GM23248 (cell line): Measurements from ENCODE around the gene LPP. TPM values are rescaled to one million over a fixed set of nuclear protein-coding genes. Genes with fewer than 3 reads are reported as not detected.

Experiments used
- DNase-seq: peaks from one replicate; pipeline ENCODE4 v3.0.0-alpha.2; 2015
- H2AFZ ChIP-seq: fragments of 200-600 bp; sonication (generic); 2 replicates; pipeline ENCODE4 v1.6.1; 2016; ENCODE audit warnings: antibody characterized with exemption
- H3F3A ChIP-seq: fragments of 200-600 bp; sonication (generic); 2 replicates; pipeline ENCODE4 v1.6.1; 2016; ENCODE audit warnings: mild to moderate bottlenecking, antibody characterized with exemption, mixed run types; ENCODE audit not compliant: insufficient read depth
- H3K27ac ChIP-seq: fragments of 200-600 bp; sonication (generic); 2 replicates; pipeline ENCODE4 v1.5.1; 2016; ENCODE audit warnings: mild to moderate bottlenecking
- H3K27me3 ChIP-seq: fragments of 200-600 bp; sonication (generic); replicated peaks from 2 replicates; pipeline ENCODE4 v1.6.1; 2016; ENCODE audit warnings: mild to moderate bottlenecking; ENCODE audit not compliant: insufficient read depth
- H3K36me3 ChIP-seq: fragments of 200-600 bp; sonication (generic); 2 replicates; pipeline ENCODE4 v1.6.1; 2016; ENCODE audit warnings: low read depth, mild to moderate bottlenecking
- H3K4me1 ChIP-seq: fragments of 200-600 bp; sonication (generic); 2 replicates; pipeline ENCODE4 v1.6.1; 2016; ENCODE audit warnings: mild to moderate bottlenecking; ENCODE audit not compliant: insufficient read depth
- H3K4me2 ChIP-seq: fragments of 200-600 bp; sonication (generic); one replicate; pipeline ENCODE4 v1.6.1; 2016; ENCODE audit warnings: mild to moderate bottlenecking; ENCODE audit not compliant: unreplicated experiment
- H3K4me3 ChIP-seq: fragments of 200-600 bp; sonication (generic); 2 replicates; pipeline ENCODE4 v1.5.1; 2016; ENCODE audit warnings: mild to moderate bottlenecking
- H3K79me2 ChIP-seq: fragments of 200-600 bp; sonication (generic); 2 replicates; pipeline ENCODE4 v1.6.1; 2016; ENCODE audit warnings: mild to moderate bottlenecking; ENCODE audit not compliant: insufficient read depth
- H3K9ac ChIP-seq: fragments of 200-600 bp; sonication (generic); 2 replicates; pipeline ENCODE4 v1.6.1; 2016; ENCODE audit warnings: mild to moderate bottlenecking
- H3K9me2 ChIP-seq: fragments of 200-600 bp; sonication (generic); 2 replicates; pipeline ENCODE4 v1.6.1; 2016; ENCODE audit warnings: mixed run types, mild to moderate bottlenecking, moderate library complexity; ENCODE audit not compliant: insufficient read depth
- H3K9me3 ChIP-seq: fragments of 200-600 bp; sonication (generic); one replicate; pipeline ENCODE4 v1.6.1; 2017; ENCODE audit warnings: low read depth
- H4K20me1 ChIP-seq: fragments of 200-600 bp; sonication (generic); 2 replicates; pipeline ENCODE4 v1.6.0; 2016; ENCODE audit not compliant: insufficient read depth
- EZH2 ChIP-seq: fragments of 200-600 bp; sonication (generic); IDR thresholded peaks from 2 replicates; pipeline ENCODE4 v1.6.1; 2018; ENCODE audit warnings: antibody characterized with exemption, mild to moderate bottlenecking; ENCODE audit not compliant: insufficient read depth, poor library complexity, severe bottlenecking
- EZH2phosphoT487 ChIP-seq: fragments of 200-600 bp; sonication (generic); IDR thresholded peaks from 2 replicates; pipeline ENCODE4 v1.6.1; 2018; ENCODE audit warnings: antibody characterized with exemption, moderate library complexity, mild to moderate bottlenecking, low read depth; ENCODE audit not compliant: insufficient read depth
- WGBS, 2 experiments: methylation state at CpG; one replicate each; pipeline ENCODE4 v1.1.6; 2015 to 2017; ENCODE audit warnings: low lambda C conversion rate in 2 of 2, low coverage in 1 of 2; ENCODE audit errors: missing lambda C conversion rate in 2 of 2; 5-methylcytosine and 5-hydroxymethylcytosine counted together
- in situ Hi-C: fragments of 300-500 bp; cut with MboI; formaldehyde crosslinking; loops from 2 replicates; pipeline ENCODE4 v1.15.0; 2020
- polyA plus RNA-seq: library from polyadenylated mRNA; unstranded; fragments of >200 nt; fragmentation: Nextera tagmentation; extraction: Ambion mirVana; gene quantifications from 2 replicates; pipeline ENCODE4 v1.2.1, GENCODE V29; 2016
- total RNA-seq: library from RNA; depleted of rRNA; stranded (reverse); fragments of >200 nt; shearing (Covaris generic); gene quantifications from 2 replicates; pipeline ENCODE4 v1.2.3, GENCODE V29; 2014

Gene LPP
- total and polyA plus RNA-seq, 2 experiments from 2014 or later, result 42.8 to 61.7 TPM

DNA sequence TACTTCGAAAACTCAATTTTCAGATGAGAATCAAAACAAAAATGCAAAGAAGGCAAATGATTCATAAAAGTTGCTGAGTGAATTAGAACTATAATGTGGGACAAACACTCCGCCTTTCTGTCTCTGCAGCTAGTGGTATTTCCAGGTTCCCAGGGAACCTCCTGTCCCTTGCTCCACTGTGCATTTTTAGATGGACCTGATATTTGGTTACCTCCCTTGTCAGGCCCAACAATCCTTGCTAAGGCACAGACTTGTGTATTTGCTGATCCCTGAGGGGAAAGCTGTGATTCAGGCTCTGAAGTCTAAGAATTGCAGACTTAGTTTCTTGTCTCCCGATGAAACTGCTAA lies 162.7 kb downstream of the LPP start:
- H4K20me1 ChIP-seq, result no peaks in the 10 kb centered on the region
- in situ Hi-C loops, result no loop called here
- peaks cover 72% of the 10 kb centered on the region for H3K79me2 ChIP-seq
- H3K36me3 ChIP-seq, result no peaks in the 10 kb centered on the region; the same call in 1 of the 2 replicates
- peak overlapping the region; percentile 43 for H3K9ac ChIP-seq
- H2AFZ ChIP-seq, result no peak overlapping the region
- peak; percentile 80 for DNase-seq
- peak overlapping the region; percentile 22 for H3K4me2 ChIP-seq
- H3K27me3 ChIP-seq, result no peaks in the 10 kb centered on the region
- no peaks in the 10 kb centered on the region for H3K9me3 ChIP-seq
- H3K4me3 ChIP-seq, result no peak overlapping the region
- H3F3A ChIP-seq, result peaks cover 51% of the 10 kb centered on the region
- H3K9me2 ChIP-seq, result no peaks in the 10 kb centered on the region
- peaks cover 46% of the 10 kb centered on the region for H3K4me1 ChIP-seq
- peak overlapping the region; percentile 66 for H3K27ac ChIP-seq
- 24 to 31% methylated on average over 3 of the region's 3 CpGs for WGBS, 2 experiments
- TF ChIP-seq EZH2phosphoT487, result 0 out of 2 replicates have a peak, but pooled peaks have one; percentile 41
- no peak for TF ChIP-seq EZH2

GRCh38 chr3:188319569-188319968 lies 165.6 kb downstream of the LPP start:
- in situ Hi-C loops, result no loop called here
- Histone ChIP-seq H3K79me2 (peaks cover 74% of the 10 kb centered on the region), H3K4me1 (peaks cover 46% of the 10 kb centered on the region), H3K9me2 (no peaks in the 10 kb centered on the region), H3K9me3 (no peaks in the 10 kb centered on the region), H4K20me1 (no peaks in the 10 kb centered on the region), H3K4me2 (no peak overlapping the region), H3K4me3 (no peak overlapping the region), H3K9ac (no peak overlapping the region), H3F3A (peaks cover 53% of the 10 kb centered on the region), H3K27ac (no peak overlapping the region), H2AFZ (no peak overlapping the region), H3K27me3 (no peaks in the 10 kb centered on the region), H3K36me3 (no peaks in the 10 kb centered on the region)
- WGBS, 2 experiments, result 0 to 3% methylated on average over 1 of the region's 1 CpG
- DNase-seq, result peak; percentile 69
- TF ChIP-seq EZH2 (no peak), EZH2phosphoT487 (no peak)

DNA sequence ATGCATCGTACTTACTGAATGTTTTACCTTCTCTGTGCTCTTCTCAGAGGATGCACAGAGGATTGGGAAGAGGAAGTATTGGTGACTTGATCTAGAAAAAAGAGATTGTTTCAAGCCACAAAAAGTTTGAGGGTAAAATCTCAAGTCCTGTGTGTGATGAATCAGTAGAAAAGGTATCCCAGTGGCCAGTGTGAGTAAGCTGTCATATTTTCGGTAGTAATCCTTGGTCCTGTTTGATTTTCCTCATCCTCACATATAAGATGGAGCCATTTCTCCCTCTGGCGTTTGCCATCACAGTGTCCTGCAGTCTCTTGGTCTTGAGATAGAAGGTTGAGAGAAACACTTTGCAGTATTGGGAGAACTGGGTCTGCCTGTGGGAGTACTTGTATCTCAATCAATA lies 166.8 kb downstream of the LPP start:
- H4K20me1 ChIP-seq, result no peaks in the 10 kb centered on the region
- H2AFZ ChIP-seq, result no peak overlapping the region
- no peaks in the 10 kb centered on the region for H3K9me2 ChIP-seq
- peak overlapping the region; percentile 23 for H3K4me2 ChIP-seq
- H3K4me1 ChIP-seq, result peaks cover 42% of the 10 kb centered on the region
- TF ChIP-seq EZH2phosphoT487 (no peak), EZH2 (no peak)
- peaks cover 49% of the 10 kb centered on the region for H3F3A ChIP-seq
- no peak overlapping the region for H3K9ac ChIP-seq
- WGBS, 2 experiments, result 14 to 30% methylated on average over 3 of the region's 3 CpGs
- in situ Hi-C loops, result no loop called here
- H3K4me3 ChIP-seq, result no peak overlapping the region
- no peaks in the 10 kb centered on the region for H3K9me3 ChIP-seq
- no peaks in the 10 kb centered on the region for H3K36me3 ChIP-seq
- H3K27me3 ChIP-seq, result no peaks in the 10 kb centered on the region
- peak overlapping the region; percentile 31 for H3K27ac ChIP-seq
- peaks cover 73% of the 10 kb centered on the region for H3K79me2 ChIP-seq
- peak; percentile 82 for DNase-seq

DNA sequence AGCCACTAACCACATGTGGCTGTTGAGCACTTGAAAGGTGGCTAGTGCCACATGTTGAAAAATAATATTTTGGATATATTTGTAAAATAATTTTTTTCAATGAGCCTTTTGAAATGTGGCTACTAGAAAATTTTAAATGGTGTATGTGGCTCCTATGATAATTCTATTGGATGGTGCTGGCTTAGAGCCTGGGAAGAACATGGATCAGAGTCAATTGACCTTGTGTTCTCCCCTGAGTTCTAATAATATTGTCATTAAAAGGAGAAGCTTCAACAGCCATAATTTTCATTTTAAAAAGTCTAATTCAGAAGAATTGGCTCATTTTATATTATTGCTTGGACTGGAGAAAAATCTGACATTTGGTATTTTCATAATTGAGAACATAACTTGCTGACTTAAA lies 167.3 kb downstream of the LPP start:
- no peaks in the 10 kb centered on the region for H3K9me3 ChIP-seq
- TF ChIP-seq EZH2 (no peak), EZH2phosphoT487 (no peak)
- in situ Hi-C loops, result no loop called here
- H3K4me1 ChIP-seq, result peaks cover 37% of the 10 kb centered on the region
- H3K4me2 ChIP-seq, result peak overlapping the region; percentile 23
- peak overlapping the region; percentile 31 for H3K27ac ChIP-seq
- peaks cover 76% of the 10 kb centered on the region for H3K79me2 ChIP-seq
- H2AFZ ChIP-seq, result no peak overlapping the region
- no peaks in the 10 kb centered on the region for H3K9me2 ChIP-seq
- H3K36me3 ChIP-seq, result no peaks in the 10 kb centered on the region
- H3K4me3 ChIP-seq, result no peak overlapping the region
- no peak overlapping the region for H3K9ac ChIP-seq
- no peaks in the 10 kb centered on the region for H4K20me1 ChIP-seq
- H3F3A ChIP-seq, result peaks cover 44% of the 10 kb centered on the region
- no peaks in the 10 kb centered on the region for H3K27me3 ChIP-seq
- no peak for DNase-seq
